Metanephros (tissue), 2 donors: Measurements from ENCODE around the gene SMIM44. TPM values are rescaled to one million over a fixed set of nuclear protein-coding genes. Genes with fewer than 3 reads are reported as not detected.

Experiments used
- small RNA-seq: library from RNA; depleted of rRNA; stranded (forward); fragments of <200 nt; gene quantifications from one replicate; pipeline ENCODE3, GENCODE V24; 2014; ENCODE audit warnings: low replicate concordance
- total RNA-seq: library from RNA; depleted of rRNA; stranded (reverse); fragments of >200 nt; gene quantifications from one replicate; pipeline ENCODE4 v1.2.3, GENCODE V29; 2014

Gene SMIM44
- 0.99 TPM for total RNA-seq

GRCh38 chr19:3483226-3483628 is at the start of gene SMIM44:
Gene SMIM44 (minus strand): TSS chr19:3483441. CDS start chr19:3483403, 38 bp downstream.

GRCh38 chr19:3505598-3506383 is 22.6 kb upstream of the SMIM44 start, which contains the start of gene FZR1:
Gene FZR1 (plus strand): TSS chr19:3506311. CDS start chr19:3522990, 16,679 bp downstream.

GRCh38 chr19:3500429-3501101 is 17.3 kb upstream of the SMIM44 start, which contains the start of gene DOHH:
Gene DOHH (minus strand): TSS chr19:3500674. CDS start chr19:3496814, 3,860 bp downstream.

GRCh38 chr19:3480383-3481091 is 2.7 kb downstream of the SMIM44 start, which contains the start of gene SMIM24:
Gene SMIM24 (minus strand): TSS chr19:3480525. CDS start chr19:3480463, 62 bp downstream.

Small RNAs within 50 kb of the gene (small RNA-seq; reads per million reads assigned to genes)
- not detected for gene RF00212

Other genes with a start within 250 kb of the SMIM44 start
- 47.7 TPM for gene NFIC, start 116.9 kb downstream of the SMIM44 start, total RNA-seq
- 34.7 TPM for gene SMIM24, start 2.9 kb downstream of the SMIM44 start, total RNA-seq
- 13.8 TPM for gene DOHH, start 17.2 kb upstream of the SMIM44 start, total RNA-seq
- 47.7 TPM for gene FZR1, start 22.9 kb upstream of the SMIM44 start, total RNA-seq
- gene TEKTIP1, start 55.7 kb upstream of the SMIM44 start, total RNA-seq: 1.8 TPM
- gene MFSD12, start 74.1 kb upstream of the SMIM44 start, total RNA-seq: 55.8 TPM
- gene HMG20B, start 89.5 kb upstream of the SMIM44 start, total RNA-seq: 84.6 TPM
- 1.3 TPM for gene GIPC3, start 102.0 kb upstream of the SMIM44 start, total RNA-seq
- gene TBXA2R, start 123.4 kb upstream of the SMIM44 start, total RNA-seq: 5.6 TPM
- gene CACTIN, start 143.3 kb upstream of the SMIM44 start, total RNA-seq: 31.2 TPM
- 24.3 TPM for gene PIP5K1C, start 217.0 kb upstream of the SMIM44 start, total RNA-seq
- 18.3 TPM for gene TJP3, start 224.9 kb upstream of the SMIM44 start, total RNA-seq